ENCODE results near the gene ETV7.
"Not testable (repeated sequence)": the region's sequence is repeated elsewhere in the genome, so short reads cannot be mapped to it uniquely, and the experiment has no call there.

The ETV7 gene

DNA sequence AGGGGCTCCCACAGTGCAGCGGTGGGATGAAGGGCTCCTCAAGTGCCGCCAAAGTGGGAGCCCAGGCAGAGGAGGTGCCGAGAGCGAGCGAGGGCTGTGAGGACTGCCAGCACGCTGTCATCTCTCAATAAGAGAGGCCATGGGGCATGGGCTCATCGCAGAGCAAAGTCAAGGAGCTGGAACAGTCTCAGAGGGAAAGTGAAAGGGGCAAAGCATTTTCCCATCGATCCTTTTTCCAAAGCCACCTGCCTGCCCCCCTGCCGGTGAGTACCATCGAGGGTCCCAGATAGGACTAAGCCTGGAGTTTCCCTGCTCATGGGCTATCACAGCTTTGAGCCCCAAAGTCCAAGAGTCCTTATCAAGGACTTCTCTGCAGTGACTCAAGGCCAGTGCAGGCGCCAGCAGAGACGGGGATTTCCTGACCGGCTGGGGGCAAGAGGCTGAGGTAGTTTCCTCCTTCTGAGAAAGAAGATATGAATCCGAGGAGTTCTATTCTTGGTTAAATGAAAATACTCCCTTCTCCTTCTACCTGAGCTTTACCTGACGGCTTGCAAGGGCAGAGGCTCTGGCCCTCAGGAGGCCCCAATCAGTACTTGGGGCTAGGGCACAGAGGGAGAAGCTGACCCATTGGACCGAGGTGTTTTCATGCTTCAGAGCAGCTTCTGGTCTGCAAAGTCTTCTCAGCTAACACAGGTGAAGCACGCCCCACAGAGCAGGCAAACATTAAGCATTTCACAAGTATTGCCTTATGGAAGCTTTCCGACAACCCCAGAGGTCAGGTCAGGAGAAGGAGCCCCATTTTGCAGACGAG is 22.6 kb downstream of the ETV7 start:
- 92 to 99% methylated on average over 14 to 15 of the region's 19 CpGs for WGBS, 2 experiments (ENCODE audit: insufficient coverage in 2 of 2)
- no peak overlapping the region for H3K27ac ChIP-seq (ENCODE audit: low read depth, low read length, severe bottlenecking)
- H3K9me3 ChIP-seq (ENCODE audit: control insufficient read depth, low read length) = no peaks in the 10 kb centered on the region
- H3K36me3 ChIP-seq (ENCODE audit: control insufficient read depth, insufficient read depth, low read length) = no peaks in the 10 kb centered on the region
- peaks cover 2% of the 10 kb centered on the region for H3K4me1 ChIP-seq (ENCODE audit: control insufficient read depth, insufficient read depth, low read length, poor library complexity, severe bottlenecking)
- H3K4me3 ChIP-seq (ENCODE audit: extremely low read depth, insufficient read depth, low read length, poor library complexity, severe bottlenecking) = no peak overlapping the region

DNA sequence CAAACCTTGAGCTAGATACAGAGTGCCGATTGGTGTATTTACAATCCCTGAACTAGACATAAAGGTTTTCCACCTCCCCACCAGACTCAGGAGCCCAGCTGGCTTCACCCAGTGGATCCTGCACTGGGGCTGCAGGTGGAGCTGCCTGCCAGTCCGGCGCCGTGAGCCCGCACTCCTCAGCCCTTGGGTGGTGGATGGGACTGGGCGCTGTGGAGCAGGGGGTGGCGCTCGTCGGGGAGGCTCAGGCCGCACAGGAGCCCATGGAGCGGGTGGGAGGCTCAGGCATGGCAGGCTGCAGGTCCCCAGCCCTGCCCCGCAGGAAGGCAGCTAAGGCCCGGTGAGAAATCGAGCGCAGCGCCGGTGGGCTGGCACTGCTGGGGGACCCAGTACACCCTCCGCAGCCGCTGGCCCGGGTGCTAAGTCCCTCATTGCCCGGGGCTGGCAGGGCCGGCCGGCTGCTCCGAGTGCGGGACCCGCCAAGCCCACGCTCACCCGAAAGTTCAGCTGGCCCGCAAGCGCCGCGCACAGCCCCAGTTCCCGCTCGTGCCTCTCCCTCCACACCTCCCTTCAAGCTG is 23.3 kb downstream of the ETV7 start:
- not testable (repeated sequence) for H3K9me3 ChIP-seq (ENCODE audit: control insufficient read depth, low read length); H3K27ac ChIP-seq (ENCODE audit: low read depth, low read length, severe bottlenecking); H3K36me3 ChIP-seq (ENCODE audit: control insufficient read depth, insufficient read depth, low read length); H3K4me3 ChIP-seq (ENCODE audit: extremely low read depth, insufficient read depth, low read length, poor library complexity, severe bottlenecking); H3K4me1 ChIP-seq (ENCODE audit: control insufficient read depth, insufficient read depth, low read length, poor library complexity, severe bottlenecking)
- 98% methylated on average over 16 of the region's 34 CpGs; no CpG with 5 or more reads in 1 of the 2 experiments for WGBS, 2 experiments (ENCODE audit: insufficient coverage in 2 of 2)

DNA sequence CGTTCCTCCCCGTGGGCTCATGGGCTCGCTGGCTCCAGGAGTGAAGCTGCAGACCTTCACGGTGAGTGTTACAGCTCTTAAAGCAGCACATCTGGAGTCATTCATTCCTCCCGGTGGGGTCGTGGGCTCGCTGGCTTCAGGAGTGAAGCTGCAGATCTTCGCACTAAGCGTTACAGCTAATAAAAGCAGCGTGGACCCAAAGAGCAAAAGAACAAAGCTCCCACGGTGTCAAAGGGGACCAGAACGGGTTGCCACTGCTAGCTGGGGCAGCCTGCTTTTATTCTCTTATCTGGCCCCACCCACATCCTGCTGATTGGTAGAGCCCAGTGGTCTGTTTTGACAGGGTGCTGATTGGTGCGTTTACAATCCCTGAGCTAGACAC is 24.1 kb downstream of the ETV7 start:
- H3K4me3 ChIP-seq (ENCODE audit: extremely low read depth, insufficient read depth, low read length, poor library complexity, severe bottlenecking); H3K36me3 ChIP-seq (ENCODE audit: control insufficient read depth, insufficient read depth, low read length); H3K27ac ChIP-seq (ENCODE audit: low read depth, low read length, severe bottlenecking); H3K4me1 ChIP-seq (ENCODE audit: control insufficient read depth, insufficient read depth, low read length, poor library complexity, severe bottlenecking); H3K9me3 ChIP-seq (ENCODE audit: control insufficient read depth, low read length): not testable (repeated sequence)
- 97 to 98% methylated on average over 10 to 12 of the region's 13 CpGs for WGBS, 2 experiments (ENCODE audit: insufficient coverage in 2 of 2)

DNA sequence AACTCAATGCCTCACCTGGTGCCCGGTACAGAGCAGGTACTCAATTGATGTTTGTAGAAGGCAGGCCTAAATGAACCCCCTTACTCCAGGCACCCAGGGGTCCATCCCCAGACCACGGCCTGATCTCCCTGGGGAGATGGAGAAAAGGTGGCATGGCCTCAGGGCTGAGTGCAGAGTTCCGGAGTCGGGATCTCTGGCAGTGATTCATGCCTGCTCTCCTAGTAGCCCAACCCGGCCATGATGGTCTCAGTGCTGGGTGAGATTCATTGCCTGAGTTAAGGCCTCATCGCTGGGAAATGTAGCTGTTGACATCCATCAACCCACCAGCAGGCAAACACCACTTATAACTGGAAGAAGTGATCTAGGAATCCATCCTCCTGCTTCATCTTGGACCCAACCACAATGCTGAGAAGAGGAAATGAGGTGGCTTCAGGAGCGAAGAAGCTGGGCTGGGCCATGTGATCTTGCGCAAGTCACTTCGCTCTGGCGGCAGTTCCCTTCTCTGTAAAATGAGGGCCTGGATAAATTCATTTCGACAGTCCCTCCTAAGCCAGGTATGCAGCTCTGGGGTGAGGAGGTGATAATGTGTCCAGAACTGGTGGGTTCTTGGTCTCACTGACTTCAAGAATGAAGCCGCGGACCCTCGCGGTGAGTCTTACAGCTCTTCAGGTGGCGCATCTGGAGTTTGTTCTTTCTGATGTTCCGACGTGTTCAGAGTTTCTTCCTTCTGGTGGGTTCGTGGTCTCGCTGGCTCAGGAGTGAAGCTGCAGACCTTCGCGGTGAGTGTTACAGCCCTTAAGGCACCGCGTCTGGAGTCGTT is 24.7 kb downstream of the ETV7 start:
- no peak overlapping the region for H3K27ac ChIP-seq (ENCODE audit: low read depth, low read length, severe bottlenecking)
- WGBS, 2 experiments (ENCODE audit: insufficient coverage in 2 of 2) = 95 to 96% methylated on average over 21 to 22 of the region's 25 CpGs
- H3K36me3 ChIP-seq (ENCODE audit: control insufficient read depth, insufficient read depth, low read length) = no peaks in the 10 kb centered on the region
- no peaks in the 10 kb centered on the region for H3K9me3 ChIP-seq (ENCODE audit: control insufficient read depth, low read length)
- H3K4me3 ChIP-seq (ENCODE audit: extremely low read depth, insufficient read depth, low read length, poor library complexity, severe bottlenecking) = no peak overlapping the region
- H3K4me1 ChIP-seq (ENCODE audit: control insufficient read depth, insufficient read depth, low read length, poor library complexity, severe bottlenecking) = peaks cover 7% of the 10 kb centered on the region

DNA sequence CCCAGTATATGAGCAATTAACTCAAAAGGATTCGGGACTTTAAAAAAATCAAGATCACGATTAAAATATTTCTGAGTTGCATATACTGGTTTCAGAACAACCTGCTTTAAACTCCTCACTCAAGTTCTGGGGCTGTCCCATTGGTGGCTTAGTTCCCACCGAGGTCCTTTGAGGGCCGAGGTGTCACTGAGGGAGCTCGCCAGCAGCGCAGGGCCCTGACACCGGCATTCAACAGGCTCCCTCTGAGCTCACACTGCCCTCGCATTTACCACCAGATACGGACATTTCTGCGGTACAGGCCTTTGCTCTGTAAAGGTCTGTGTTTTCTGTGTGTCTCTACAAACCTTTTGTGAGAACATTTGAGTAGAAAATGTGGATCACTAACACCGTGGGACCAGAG is 26.4 kb downstream of the ETV7 start:
- Histone ChIP-seq H3K27ac (ENCODE audit: low read depth, low read length, severe bottlenecking) (no peak overlapping the region), H3K4me3 (ENCODE audit: extremely low read depth, insufficient read depth, low read length, poor library complexity, severe bottlenecking) (no peak overlapping the region), H3K36me3 (ENCODE audit: control insufficient read depth, insufficient read depth, low read length) (no peaks in the 10 kb centered on the region), H3K9me3 (ENCODE audit: control insufficient read depth, low read length) (no peaks in the 10 kb centered on the region), H3K4me1 (ENCODE audit: control insufficient read depth, insufficient read depth, low read length, poor library complexity, severe bottlenecking) (peaks cover 7% of the 10 kb centered on the region)
- WGBS, 2 experiments (ENCODE audit: insufficient coverage in 2 of 2) = 93 to 94% methylated on average over 8 to 11 of the region's 11 CpGs

DNA sequence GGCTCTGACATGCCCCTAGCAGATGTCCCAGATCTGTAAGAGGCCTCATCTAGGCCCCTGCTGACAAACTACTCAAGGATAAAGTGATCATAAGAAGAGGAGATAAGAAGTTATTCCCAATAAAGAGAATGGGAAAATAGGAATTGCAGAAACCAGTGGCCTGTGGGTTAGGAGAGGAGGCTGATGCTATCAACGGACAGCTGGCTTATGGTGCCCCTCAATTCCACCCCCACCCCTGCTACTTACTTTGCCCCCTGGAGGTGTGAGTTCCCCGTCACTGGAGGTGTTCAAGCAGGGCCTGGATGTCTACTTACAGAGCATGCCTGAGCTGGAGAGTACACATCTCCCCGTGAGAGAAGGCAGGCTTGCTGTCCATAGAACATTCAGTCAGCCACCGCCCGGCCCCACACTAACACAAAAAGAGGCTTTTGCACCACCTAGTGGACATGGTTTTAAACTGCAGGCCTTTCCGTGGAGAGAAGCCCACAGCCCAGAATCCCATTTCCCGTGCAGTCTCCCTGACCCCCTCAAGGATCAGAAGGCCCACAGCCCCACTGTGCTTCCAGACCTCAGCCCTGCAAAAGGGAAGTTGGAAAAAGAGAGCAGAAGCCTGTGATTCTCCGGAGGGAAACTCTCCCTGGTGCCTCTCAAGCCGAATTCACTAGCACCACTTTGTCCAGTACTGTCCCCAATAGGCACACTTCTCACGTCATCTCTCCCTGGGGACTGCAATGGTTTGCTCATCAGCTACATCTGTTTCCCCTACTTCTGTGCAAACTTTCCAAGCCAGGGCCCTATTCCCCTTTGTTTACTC is 27.0 kb downstream of the ETV7 start:
- Histone ChIP-seq H3K27ac (ENCODE audit: low read depth, low read length, severe bottlenecking) (no peak overlapping the region), H3K9me3 (ENCODE audit: control insufficient read depth, low read length) (no peaks in the 10 kb centered on the region), H3K4me1 (ENCODE audit: control insufficient read depth, insufficient read depth, low read length, poor library complexity, severe bottlenecking) (peaks cover 7% of the 10 kb centered on the region), H3K36me3 (ENCODE audit: control insufficient read depth, insufficient read depth, low read length) (no peaks in the 10 kb centered on the region), H3K4me3 (ENCODE audit: extremely low read depth, insufficient read depth, low read length, poor library complexity, severe bottlenecking) (no peak overlapping the region)
- 5 to 48% methylated on average over 4 of the region's 10 CpGs for WGBS, 2 experiments (ENCODE audit: insufficient coverage in 2 of 2)

DNA sequence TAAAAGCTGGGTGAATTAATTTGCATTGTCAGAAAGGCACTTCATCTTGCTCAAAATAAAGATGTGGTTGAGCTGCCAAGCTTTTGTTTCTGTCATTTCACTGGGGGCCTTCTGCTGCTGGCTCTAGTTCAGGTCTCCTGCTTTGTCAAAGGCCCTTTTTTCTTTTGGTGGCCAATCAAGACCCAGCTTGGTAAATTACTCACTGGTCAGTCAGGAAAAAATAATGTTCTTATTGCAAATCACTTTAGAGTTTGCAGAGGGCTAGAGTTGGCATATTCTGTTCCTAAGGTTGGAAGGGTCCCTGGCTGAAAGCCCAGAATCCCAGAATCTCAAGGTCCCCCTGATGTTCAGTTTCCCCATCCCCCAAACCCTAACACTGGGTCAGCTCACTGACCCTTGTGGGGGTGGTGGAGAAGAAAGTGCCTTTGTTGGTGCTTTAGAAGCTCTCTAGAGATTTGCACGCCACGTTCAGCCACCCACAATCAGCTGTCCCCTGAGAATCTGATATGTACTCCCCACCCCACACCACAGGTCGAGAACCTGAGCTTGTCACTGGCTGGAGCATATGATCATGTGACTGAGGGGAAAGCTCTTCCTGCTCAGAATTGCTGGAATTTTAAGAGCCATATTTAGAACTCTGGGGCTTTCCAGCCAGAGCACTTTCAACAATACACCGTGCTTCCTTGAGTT is 29.1 kb downstream of the ETV7 start:
- Histone ChIP-seq H3K36me3 (ENCODE audit: control insufficient read depth, insufficient read depth, low read length) (no peaks in the 10 kb centered on the region), H3K9me3 (ENCODE audit: control insufficient read depth, low read length) (no peaks in the 10 kb centered on the region), H3K4me3 (ENCODE audit: extremely low read depth, insufficient read depth, low read length, poor library complexity, severe bottlenecking) (no peak overlapping the region), H3K4me1 (ENCODE audit: control insufficient read depth, insufficient read depth, low read length, poor library complexity, severe bottlenecking) (peaks cover 7% of the 10 kb centered on the region), H3K27ac (ENCODE audit: low read depth, low read length, severe bottlenecking) (peak overlapping the region; percentile 41)
- 69 to 100% methylated on average over 1 to 2 of the region's 4 CpGs for WGBS, 2 experiments (ENCODE audit: insufficient coverage in 2 of 2)

DNA sequence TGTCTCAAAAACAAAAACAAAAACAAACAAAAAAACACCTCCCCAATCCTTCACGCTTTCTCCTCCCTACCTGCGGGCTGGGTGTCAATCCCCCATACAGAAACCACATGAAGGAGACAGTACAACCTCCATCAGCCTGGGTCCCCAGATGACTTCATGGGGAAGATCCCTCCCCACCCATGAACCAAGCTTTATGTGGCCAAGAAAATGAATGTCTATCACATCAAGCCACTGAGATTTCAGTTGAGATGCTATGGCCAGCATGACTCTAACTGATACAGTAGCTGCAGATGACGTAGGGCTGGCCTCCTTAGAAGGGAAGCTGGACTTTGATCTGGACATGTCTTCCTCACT is 29.6 kb downstream of the ETV7 start:
- Histone ChIP-seq H3K36me3 (ENCODE audit: control insufficient read depth, insufficient read depth, low read length) (no peaks in the 10 kb centered on the region), H3K4me1 (ENCODE audit: control insufficient read depth, insufficient read depth, low read length, poor library complexity, severe bottlenecking) (peaks cover 7% of the 10 kb centered on the region), H3K9me3 (ENCODE audit: control insufficient read depth, low read length) (no peaks in the 10 kb centered on the region), H3K4me3 (ENCODE audit: extremely low read depth, insufficient read depth, low read length, poor library complexity, severe bottlenecking) (no peak overlapping the region), H3K27ac (ENCODE audit: low read depth, low read length, severe bottlenecking) (no peak overlapping the region)
- WGBS, 2 experiments (ENCODE audit: insufficient coverage in 2 of 2) = 93 to 100% methylated on average over 3 of the region's 3 CpGs

DNA sequence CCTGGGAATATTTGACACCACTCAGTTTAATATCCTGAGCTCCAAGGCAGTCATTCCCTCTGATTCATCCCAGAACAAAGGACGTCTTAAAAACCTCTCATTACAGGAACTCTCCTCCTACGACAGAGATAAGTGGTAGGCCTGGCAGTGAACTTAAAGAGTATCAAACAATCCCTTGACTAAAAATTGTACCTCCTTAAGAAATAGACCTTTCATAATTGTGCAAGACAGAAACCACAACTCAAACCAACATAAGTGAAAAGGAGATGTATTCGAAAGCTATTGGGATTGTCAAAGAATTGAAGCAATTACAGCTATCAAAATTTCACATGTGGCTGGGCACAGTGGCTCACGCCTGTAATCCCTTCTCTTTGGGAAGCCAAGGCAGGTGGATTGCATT is 31.6 kb downstream of the ETV7 start:
- WGBS, 2 experiments (ENCODE audit: insufficient coverage in 2 of 2) = 83 to 100% methylated on average over 1 of the region's 4 CpGs
- H3K36me3 ChIP-seq (ENCODE audit: control insufficient read depth, insufficient read depth, low read length) = no peaks in the 10 kb centered on the region
- no peaks in the 10 kb centered on the region for H3K9me3 ChIP-seq (ENCODE audit: control insufficient read depth, low read length)
- peaks cover 17% of the 10 kb centered on the region for H3K4me1 ChIP-seq (ENCODE audit: control insufficient read depth, insufficient read depth, low read length, poor library complexity, severe bottlenecking)
- H3K27ac ChIP-seq (ENCODE audit: low read depth, low read length, severe bottlenecking) = no peak overlapping the region
- H3K4me3 ChIP-seq (ENCODE audit: extremely low read depth, insufficient read depth, low read length, poor library complexity, severe bottlenecking) = no peak overlapping the region

DNA sequence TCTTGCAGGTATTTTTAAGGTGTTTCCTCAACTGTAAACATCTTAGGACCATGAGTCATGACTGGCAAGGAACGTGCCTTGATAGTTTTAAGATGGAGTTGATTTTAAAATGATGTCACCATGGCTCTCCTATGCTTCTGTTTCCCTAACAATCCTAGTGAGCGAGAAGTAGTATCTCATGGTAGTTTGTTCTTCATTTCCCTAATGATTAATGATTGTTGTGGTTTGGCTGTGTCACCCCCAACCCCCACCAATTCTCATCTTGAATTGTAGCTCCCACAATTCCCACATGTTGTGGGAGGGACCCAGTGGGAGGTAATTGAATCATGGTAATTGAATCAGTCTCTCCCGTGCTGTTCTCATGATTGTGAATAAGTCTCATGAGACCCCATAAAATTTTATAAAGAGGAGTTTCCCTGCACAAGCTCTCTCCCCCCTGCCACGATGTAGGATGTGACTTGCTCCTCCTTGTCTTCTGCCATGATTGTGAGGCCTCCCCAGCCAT is 34.0 kb downstream of the ETV7 start:
- Histone ChIP-seq H3K4me1 (ENCODE audit: control insufficient read depth, insufficient read depth, low read length, poor library complexity, severe bottlenecking) (peaks cover 17% of the 10 kb centered on the region), H3K27ac (ENCODE audit: low read depth, low read length, severe bottlenecking) (no peak overlapping the region), H3K36me3 (ENCODE audit: control insufficient read depth, insufficient read depth, low read length) (no peaks in the 10 kb centered on the region), H3K9me3 (ENCODE audit: control insufficient read depth, low read length) (no peaks in the 10 kb centered on the region), H3K4me3 (ENCODE audit: extremely low read depth, insufficient read depth, low read length, poor library complexity, severe bottlenecking) (no peak overlapping the region)
- WGBS, 2 experiments (ENCODE audit: insufficient coverage in 2 of 2) = 90% methylated on average over 3 of the region's 4 CpGs; no CpG with 5 or more reads in 1 of the 2 experiments
